NCI-H187 treated with DMSO at 0.1 percent for 48 hours (cell line): ENCODE data around the gene CADM2.

Experiments used
- DNase-seq: peaks from one replicate; lab custom pipeline; 2025; lab: John Stamatoyannopoulos, UW

The CADM2 gene

DNA sequence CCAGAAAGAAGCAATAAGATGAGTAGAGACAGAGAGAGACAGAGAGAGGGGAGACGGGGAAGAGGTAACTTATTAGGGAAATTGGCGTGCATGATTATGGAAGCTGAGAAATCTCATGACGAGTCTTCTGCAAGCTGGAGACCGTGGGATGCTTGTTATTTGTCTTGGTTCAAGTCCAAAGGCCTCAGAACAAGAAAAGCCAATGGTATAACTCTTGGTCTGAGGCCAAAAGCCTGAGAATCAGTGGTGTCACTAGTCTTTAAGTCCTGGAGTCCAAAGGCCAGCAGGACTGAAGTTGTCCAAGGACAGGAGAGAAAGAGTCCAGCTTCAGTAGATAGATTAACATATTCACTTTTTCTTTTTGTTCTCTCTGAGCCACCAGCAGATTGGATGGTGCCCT is 613.6 kb downstream of the CADM2 start:
- DNase-seq = no peak

DNA sequence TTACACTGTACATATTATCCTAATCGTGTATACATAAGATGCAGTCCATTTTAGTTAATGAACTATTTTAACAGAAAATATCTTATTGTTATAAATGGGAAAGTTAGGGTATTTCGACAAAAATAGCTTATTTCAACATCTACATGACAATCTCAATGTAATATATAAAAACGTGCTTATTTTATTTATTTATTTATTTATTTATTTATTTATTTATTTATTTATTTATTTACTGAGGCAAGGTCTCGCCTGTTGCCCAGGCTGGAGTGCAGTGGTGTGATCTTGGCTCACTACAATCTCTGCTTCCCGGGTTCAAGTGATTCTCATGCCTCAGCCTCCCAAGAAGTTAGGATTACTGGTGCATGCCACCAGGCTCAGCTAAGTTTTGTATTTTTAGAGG is 614.2 kb downstream of the CADM2 start:
- no peak for DNase-seq

DNA sequence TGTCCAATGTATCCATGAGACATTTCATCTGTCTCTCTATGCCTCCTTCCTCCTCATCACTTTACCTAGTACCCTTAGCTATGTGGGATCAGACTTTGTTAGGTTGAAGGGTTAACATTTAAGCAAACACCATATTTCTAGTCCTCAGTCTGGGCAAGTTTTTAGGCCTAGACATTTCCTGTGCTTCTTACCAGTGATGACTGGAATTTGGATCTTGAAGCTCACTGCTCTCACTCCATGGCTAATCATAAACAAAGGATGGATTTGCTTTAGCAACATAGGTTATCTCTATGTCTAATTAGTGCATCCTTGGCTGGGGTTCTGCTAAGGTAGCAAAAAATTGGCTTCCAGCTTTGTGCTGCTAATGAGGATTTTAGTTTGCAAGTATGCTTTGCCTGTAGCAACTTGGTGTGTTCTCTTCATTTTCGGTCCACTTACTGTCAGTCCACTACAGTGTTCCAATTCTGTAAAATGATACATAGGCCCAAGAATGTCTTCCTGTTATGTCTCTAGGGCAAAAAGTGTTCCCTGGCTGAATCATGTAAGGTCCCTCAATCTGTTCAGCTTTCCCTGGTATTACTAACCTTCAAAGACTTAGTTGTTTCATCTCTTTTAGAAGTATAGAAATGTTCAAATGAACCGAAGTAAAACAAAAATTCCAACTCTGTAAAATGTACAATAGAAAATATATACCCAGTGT is 615.4 kb downstream of the CADM2 start:
- DNase-seq = no peak

DNA sequence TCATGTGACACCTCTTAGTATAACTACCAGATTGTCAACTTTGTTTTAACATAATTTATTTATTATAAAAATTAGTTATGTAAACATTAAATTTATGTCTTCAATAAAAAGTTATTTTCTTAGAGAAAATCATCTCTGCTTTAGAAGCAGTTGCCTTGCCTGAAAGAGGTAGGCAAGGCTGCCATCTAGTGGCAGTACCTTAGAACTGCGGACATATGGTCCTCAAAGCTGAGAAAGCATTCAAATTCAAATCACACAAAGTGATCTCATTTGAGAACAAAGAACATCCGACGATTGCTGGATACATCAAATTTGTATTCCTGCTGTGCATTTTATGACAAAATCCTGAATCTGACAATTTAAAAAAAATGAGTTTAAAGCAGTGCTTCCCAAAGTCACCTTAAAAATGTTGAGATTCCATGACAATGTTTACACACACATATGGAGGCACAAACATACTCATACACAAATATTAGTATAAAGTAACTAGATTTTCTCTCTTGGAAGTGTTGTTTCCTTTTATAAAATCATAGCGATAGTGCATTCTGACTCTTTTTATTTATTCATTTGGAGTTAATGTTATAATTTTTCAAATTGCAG is 617.4 kb downstream of the CADM2 start:
- DNase-seq = no peak

DNA sequence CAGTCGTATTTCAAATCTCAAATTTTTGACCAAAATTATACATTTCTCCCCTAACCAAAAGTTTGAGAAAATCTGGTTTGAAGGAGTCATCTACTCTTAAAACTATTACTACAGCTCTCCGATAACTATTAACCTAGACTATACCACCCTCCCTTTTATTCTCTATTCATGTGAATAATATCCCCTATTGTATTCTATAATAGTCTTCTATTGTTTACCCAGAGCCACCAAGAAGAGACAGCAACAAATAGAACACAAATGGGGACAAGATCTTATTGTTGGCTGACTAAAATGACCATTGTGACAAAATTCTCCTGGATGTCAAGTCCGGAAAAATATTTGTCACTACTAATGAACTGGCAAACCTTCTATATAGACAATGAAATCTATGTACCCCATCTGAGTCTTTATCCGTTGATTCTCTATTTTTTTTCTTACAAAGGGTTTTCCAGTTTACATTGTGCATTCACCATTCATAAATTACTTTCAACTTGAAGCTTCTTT is 618.0 kb downstream of the CADM2 start:
- no peak for DNase-seq

DNA sequence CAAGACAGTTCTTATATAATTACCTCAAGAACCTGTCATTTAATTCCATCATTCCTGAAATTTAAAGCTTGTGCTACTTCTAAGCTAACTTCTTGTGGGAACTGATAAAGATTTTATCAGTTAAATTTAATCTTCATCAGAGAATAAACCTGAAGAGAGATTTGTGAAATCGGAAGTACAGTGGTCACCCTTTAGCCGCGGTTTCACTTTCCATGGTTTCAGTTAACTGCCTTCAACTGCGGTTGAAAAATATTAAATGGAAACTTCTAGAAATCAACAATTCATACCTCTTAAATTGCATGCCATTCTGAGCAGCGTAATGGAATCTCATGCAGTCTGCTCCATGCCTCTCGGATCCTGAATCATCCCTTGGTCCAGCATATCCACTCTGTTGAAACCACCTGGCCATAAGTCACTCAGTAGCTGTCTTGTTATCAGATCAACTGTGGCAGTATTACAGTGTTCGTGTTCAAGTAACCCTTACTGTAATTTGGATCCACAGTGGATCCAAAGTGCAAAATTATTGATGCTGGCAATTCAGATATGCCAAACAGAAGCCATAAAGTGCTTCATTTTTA is 626.1 kb downstream of the CADM2 start:
- DNase-seq = no peak

DNA sequence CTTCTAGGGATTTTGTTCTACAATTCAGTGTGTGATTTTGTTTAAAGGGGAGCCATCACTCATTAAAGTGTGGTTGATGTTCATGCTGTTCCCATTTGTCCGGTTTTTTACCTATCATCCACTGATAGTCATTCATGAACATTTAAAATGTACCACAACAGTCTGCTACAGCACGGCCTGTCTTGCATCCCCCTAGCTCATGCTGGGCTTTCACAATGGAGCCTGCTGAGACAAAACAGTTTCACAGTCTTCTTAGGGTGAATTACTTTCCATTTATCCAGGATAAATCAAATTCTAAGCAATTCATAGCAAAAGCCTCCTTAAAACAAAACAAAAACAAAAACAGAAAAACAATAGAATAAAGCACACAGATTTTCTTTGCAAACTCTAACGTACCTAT is 627.2 kb downstream of the CADM2 start:
- DNase-seq = no peak

DNA sequence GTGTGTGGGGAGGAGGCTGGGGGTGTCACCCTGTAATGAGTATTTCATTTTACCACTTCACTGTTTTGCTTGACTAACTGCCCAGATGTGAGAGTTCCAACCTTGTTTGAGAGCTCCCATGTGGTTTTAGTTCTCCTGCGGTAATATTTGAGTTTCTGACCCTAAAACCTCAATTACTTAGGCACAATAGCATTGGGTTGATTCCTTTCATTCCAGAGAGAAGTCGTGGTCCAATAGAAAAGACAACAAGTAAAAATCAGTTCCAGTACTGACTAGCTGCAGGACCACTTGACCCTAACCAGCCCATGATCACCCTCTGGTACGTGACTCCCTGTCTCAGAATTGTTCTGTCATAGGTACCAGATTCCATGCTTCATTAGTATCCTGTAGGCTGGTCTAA is 630.4 kb downstream of the CADM2 start:
- no peak for DNase-seq

DNA sequence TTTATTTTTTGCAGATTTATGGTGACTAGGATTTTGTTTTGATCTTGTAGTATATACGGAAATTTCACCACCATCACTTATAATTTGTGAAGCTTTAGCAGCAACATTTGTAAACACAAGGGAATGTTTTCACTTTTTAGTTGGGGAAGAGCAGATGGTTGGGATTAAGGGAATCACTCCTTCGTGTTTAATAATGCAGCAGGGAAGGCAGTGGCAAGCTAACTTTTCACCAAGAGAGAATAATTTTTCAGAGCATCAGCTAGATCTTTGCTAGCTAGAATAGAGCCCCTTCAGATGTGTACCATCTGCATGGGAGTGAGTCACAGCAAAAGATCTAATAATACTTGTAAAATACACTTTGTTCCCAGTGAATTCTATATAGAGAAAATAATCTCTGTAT is 632.7 kb downstream of the CADM2 start:
- DNase-seq = no peak

DNA sequence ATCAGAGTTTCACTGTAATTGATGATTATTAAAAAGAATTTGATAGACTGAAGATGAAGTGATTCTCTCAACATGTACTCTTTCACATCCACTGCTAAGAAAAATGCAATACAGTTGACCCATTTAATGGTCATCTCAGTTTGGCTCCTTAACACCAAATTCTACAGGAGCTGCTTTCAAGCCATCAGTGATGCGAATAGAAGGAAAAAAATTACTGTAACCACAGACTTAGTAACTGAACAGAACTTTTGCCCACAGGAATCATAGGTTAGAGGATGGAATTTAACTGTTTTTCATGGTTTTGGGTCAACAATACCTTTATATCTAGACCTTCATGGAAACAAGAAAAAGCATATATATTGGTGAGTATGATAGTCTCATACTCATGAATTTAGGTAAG is 633.5 kb downstream of the CADM2 start:
- DNase-seq = no peak

DNA sequence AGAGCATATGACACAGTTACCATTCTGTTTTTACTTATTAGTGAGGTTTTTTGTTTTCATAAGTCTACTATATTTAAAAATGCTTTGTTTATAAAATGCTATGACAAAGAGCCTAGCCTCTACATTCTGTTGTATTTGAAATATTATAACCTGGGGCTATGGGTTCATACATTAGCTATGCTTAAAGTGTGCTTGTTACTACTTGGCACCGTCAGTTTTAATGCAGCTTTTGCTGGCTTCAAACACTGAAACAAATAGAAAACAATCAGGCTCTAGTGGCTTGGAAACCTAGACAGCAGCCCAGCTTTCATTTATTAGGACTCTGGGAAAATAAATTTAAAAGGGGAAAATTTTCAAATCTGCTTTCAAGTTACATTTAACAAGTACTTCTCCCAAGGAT is 635.9 kb downstream of the CADM2 start:
- DNase-seq = no peak

DNA sequence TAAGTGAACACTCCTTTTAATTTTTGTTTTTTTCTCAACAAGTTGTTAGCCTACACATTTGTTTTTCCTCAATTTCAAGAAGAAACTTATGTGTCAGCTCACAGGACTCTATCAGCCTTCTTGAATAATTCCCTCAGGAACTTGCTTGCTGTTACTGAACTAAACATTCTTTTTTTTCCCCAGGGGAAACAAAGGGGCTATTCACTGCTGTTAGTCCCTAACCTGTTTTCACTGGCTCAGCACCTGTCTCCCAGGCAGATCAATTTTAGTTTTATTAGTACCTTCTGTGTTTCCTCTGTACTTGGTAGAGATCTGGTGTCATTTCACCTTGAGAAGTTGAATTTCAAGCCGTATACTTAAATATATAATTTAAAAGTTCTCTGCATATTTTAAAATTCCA is 644.6 kb downstream of the CADM2 start:
- DNase-seq = no peak

DNA sequence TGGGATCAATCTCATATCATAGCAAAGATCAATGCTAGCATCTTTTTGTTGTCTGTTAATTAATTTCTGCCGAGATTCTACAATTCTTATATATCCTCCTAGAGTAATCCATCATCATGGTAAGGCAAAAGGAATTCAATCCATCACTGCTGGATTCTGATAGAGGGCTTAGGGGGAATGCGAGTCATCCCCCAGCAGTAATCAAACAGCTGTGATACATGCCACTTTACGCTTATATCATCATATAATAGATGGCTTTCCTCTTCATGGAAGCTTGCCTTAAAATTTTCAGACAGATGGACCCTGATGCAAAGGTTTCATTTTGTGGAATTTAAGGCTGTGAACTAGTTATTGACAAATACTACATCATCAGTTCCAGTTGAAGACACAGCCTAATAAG is 645.9 kb downstream of the CADM2 start:
- no peak for DNase-seq

DNA sequence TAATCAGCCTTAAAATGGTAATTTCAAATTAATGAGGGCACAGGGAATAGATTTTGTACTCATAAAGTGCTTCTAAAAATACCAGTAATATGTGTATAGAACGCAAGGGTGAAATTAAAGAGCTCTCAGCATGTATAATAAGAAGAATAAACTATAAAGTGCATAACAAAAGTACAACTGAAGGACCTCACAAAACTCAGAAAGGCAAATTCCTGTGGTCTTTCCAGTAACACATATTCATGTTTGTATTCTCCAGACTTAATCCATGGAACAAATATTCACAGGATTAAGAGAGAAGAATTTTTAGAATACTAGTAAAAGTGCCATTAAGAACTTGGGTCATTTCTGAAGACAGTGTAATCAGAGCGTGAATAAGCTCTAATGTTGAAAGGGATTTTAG is 646.3 kb downstream of the CADM2 start:
- no peak for DNase-seq

DNA sequence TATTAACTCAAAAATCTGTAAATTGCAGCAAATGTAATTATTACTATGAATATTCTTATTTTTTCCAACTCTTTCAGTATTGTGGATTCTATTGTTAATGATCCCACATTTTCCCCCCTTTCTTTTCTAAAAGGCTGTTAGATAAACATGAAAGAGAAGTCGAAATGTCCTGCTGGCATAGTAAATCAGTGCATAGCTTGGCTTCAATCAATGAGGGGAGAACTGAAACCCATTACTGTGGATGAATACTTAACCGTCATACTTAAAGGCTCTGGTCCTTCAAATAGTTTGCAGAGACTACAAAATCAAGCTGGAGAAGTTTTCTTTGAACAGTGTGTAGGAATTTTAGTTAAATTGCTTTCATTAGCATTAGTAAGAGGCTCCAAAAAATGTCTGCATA is 667.9 kb downstream of the CADM2 start:
- DNase-seq = no peak

DNA sequence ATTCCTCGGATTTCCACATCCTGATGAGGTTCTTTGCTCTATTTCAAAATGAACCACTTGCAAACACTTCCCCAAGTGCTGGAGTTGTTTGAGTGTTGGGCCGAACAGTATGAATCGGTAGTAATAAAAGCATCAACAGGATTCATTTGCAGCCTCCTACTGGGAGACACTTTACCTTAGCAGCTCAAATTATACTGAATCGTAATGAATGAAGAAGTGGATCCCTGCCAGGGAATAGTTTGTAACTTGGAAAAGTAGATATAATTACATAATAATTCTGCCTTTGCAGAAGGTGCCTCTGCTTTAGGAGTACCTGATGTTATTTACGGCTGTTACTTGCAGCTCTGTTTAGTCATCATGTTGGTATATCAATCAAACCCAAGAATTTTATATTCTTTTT is 669.1 kb downstream of the CADM2 start:
- DNase-seq = no peak

DNA sequence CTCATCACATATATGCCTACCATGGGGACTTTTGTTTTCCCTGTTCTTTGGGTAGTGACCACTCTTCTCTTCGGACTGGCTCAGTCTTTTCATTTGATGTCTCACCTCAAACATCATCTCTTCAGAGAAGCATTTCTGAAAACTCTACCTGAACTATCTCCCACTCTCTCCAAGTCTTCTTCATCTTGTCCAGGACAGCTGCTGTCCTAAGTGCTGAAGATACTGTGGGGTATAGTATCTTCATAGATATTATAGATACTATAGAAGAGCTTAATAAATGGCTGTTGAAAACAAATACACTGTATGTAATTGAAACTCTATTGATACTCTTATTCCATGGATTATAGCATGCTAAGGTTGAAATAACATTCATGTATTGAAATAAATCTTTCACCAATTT is 672.3 kb downstream of the CADM2 start:
- DNase-seq = no peak

DNA sequence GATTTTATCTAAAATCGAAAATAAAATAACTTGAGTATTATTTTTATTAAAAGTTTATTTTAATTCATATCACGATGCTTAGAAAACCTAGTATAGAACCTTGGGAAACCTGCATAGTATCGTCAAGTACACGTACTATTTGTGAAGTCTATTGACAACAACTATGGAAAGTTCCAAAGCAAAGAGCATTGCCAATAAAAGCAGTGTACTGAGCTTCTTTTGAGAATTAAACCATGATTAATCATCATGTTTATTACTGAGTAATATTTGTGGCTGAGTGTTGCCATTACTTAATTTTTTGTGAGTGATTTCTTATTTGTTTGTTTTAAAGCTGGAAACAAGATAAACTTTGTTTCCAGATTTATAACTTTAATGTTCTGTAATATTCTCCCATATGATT is 674.1 kb downstream of the CADM2 start:
- DNase-seq = no peak

DNA sequence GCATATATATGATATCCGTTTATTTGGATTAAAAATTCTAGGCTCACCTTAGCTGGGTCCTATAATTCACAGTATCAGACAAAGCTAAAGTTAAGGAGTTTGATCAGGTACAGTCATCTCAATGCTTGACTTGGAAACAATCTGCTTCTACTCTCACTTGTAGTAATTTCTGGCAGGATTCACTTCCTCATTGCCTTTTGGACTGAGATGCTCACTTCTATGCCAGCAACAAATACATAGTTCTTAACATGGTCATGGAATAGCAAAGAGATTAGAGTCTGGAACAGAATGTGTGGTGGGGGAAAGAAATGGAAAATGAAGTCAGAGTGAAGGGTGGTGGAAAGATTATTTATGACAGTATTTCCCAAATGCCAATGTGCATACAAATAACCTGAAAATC is 693.6 kb downstream of the CADM2 start:
- no peak for DNase-seq

DNA sequence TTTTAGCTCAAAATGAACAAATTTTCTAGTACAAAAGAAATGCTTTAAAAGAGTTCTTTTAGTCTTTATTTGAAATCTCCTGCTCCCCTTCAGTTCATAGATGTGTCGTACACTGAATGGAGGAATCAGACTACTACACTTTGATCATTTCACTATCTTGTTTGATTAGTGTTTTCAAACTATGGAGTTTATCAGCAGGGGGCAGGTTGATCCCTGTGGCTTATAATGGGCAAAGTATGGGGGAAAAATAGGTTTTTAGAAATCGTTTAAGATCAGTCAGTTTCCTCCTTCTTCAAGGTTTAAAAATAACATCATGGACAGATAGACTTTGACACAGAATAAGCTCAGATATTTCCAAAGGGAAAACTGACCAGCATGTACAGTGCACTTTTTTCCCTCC is 701.7 kb downstream of the CADM2 start:
- DNase-seq = no peak

DNA sequence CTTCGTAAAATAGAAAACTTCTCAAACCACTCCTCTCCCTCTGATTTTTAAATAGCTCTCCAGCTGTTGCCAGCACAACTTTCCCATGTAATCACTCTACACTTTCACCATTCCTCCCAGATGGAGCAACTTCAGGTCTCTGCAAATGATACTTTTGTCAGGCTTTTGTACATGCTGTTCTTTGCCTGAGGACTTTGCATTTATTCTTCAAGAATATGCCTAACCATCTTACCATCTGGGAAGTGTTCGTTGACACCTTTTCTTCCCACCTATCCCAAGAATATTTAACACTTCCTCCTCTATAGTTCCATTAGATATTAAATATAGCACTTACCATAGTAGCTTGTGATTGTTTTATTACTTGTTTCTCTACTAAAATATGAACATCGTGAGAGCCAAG is 703.7 kb downstream of the CADM2 start:
- DNase-seq = no peak

DNA sequence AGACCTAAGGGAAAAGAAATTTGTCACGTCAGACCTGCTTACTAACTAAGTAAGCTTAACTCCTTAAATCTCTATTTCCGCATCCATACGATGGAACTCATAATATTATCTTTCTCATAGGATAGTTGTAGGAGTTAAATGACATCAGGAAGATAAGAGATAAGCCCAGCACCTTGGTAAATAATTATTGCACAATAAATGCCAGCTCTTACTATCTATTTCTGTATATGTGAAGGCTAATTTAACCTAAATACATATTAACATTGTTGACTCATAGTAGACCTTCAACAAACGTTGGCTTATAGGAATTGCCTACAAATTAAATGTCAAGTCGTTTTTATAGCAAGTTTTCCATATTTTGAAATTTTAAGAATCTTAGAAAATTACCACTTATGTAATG is 709.0 kb downstream of the CADM2 start:
- no peak for DNase-seq

DNA sequence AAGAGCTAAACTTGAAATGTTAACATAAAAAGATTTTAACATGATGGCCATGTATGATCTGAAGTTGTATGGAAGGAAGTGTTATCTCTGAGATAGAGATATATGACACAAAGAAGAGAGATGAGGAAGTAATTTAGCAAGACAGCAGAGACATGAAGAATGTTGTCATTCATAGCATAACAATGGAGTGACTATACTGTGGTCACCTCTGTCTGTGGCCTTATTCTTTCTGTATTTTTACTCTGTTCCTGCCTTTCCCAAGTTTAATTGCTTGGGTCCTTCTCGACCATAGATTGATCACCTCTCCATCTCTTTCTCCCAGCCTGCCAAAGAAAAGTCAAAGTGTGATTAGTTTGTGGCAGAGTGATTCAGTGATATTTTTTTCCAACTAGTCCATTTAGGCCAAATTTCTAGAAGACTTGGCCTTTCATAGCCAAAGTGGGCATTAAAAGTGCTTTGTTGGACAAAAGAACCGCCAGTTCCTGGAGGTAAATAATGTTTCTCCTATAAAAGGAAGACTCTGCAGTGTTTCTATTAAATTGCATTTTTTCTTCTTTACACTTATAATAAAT is 711.9 kb downstream of the CADM2 start:
- DNase-seq = no peak
